Heart left ventricle (tissue), 13 donors: ENCODE measurements around the gene COQ8A.

Experiments
- CTCF ChIP-seq, 12 donors: fragments of 200-600 bp; sonication (generic) in 4 of 12; IDR thresholded peaks; one replicate each; pipeline versions ENCODE4 v1.5.0 to v1.8.0; 2018 to 2022; ENCODE audit warnings: antibody characterized with exemption in 12 of 12, mild to moderate bottlenecking in 5 of 12
- POLR2A ChIP-seq, 2 donors: fragments of 450-650 bp; IDR thresholded peaks; one replicate each; pipeline ENCODE4 v1.6.1; 2017; ENCODE audit warnings: antibody characterized with exemption in 2 of 2, mild to moderate bottlenecking in 2 of 2, moderate library complexity in 2 of 2
- donor health status: ischemic (EF 13 %, LVEDD 7.1; RV severe dilation, severe dysfunction).
- donor health status: DM: no; HTN: yes; CAD: no.
- donor health status: DM: no; HTN: no; CAD: no.
- donor health status: ischemic (EF 25% LVEDD 6.9; RV normal size, moderate dysfunction).
- donor health status: ischemic (EF 25% LVEDD 5.7; RV mildly dilated, moderate dysfunction).
- donor health status: ischemic (EF 35%, LVEDD 5.7; RV mildly dilated, moderate dysfunction).
- donor health status: nonischemic (EF 11% LVEDD 7.7; RV severe dilation, severe dysfunction).
- donor health status: DM: yes; HTN: yes; CAD: no.
- donor health status: PGD.
- donor health status: ischemic (EF 29% LVEDD 5.4; RV normal size, mild dysfunction).
- donor health status: nonischemic (EF 23%, LVEDD 6.1; RV moderate dilation, normal function).

DNA sequence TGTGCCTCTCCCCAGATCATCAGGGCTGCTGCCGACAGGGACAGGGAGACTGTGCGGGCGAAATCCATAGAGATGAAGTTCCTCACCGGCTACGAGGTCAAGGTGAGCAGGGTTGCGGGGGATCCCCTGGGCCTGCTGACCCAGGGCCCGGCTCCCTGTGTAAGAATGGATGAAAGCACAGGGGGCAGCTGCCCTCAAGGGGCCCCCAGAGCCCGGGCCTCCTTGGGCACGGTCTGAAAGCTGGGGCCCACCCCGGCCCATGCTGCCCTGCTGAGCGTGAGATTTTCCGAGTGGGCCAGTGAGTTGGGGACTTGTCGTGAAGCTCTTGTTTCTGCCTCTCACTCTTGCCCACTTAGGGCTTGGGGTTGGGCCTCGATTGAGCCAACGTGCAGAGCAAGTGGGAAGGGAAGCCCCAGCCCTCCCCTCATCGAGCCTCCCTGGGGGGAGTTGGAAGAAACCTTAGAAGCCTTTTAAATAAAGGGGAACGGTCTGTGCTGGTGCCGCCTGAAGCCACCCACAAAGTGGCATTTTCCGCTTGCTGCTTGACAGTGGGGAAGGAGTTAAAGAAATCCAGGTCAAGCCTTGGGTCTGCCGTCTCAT, 45.2 kb downstream of the COQ8A start:
- TF ChIP-seq POLR2A (IDR thresholded peaks at IDR 0.05): no peak
- TF ChIP-seq CTCF (IDR thresholded peaks at IDR 0.05): no peak
